T-cell (primary cell): ENCODE data around the gene PFKP. TPM values are rescaled to one million over a fixed set of nuclear protein-coding genes. Genes with fewer than 3 reads are reported as not detected.

ENCODE experiments used
- ATAC-seq, 4 experiments: fragments of 200-7000 bp in 3 of 4; fragments of 150-1000 bp in 1 of 4; cut with Tn5 transposase; replicated peaks in 1 of 4; 1 replicate in 3 of 4; 2 replicates in 1 of 4; pipeline ENCODE4 v1.10.0; 2021; ENCODE audit warnings: moderate library complexity in 3 of 4, mild to moderate bottlenecking in 2 of 4, moderate number of reproducible peaks in 1 of 4
- CTCF ChIA-PET, 2 donors: fragments of 300-600 bp; sonication (Branson Sonifier 250); formaldehyde crosslinking; loops; one replicate each; lab custom pipeline; 2022; ENCODE audit warnings: antibody characterized with exemption in 2 of 2; lab: Charles Lee
- POLR2A ChIA-PET, 2 donors: fragments of 300-600 bp; sonication (Branson Sonifier 250); formaldehyde crosslinking; loops; one replicate each; lab custom pipeline; 2022; ENCODE audit warnings: antibody characterized with exemption in 2 of 2; lab: Charles Lee
- DNase-seq, 35 experiments: peaks; one replicate each; pipeline versions ENCODE4 v3.0.0 to v3.0.0-alpha.2; 2013 to 2023
- H3K27ac ChIP-seq: one replicate; pipeline ENCODE4 v1.5.1; 2013; ENCODE audit warnings: low read length
- H3K27me3 ChIP-seq, 2 experiments: replicated peaks in 1 of 2; 1 replicate in 1 of 2; 2 replicates in 1 of 2; pipeline versions ENCODE4 v1.6.1 to v1.7.0; 2013; ENCODE audit warnings: low read length in 1 of 2, mixed read lengths in 1 of 2; ENCODE audit not compliant: control insufficient read depth in 2 of 2, insufficient read depth in 2 of 2; ENCODE audit errors: extremely low read depth in 1 of 2
- H3K36me3 ChIP-seq, 2 donors: 1 replicate in 1 of 2; 2 replicates in 1 of 2; pipeline versions ENCODE4 v1.6.1 to v1.7.0; 2013; ENCODE audit warnings: low read length in 1 of 2; ENCODE audit not compliant: control insufficient read depth in 2 of 2, insufficient read depth in 1 of 2; ENCODE audit errors: extremely low read depth in 1 of 2
- H3K4me1 ChIP-seq, 2 experiments: 1 replicate in 1 of 2; 2 replicates in 1 of 2; pipeline versions ENCODE4 v1.6.1 to v1.7.0; 2013; ENCODE audit warnings: low read length in 2 of 2, mixed read lengths in 1 of 2; ENCODE audit not compliant: insufficient read depth in 2 of 2, control insufficient read depth in 1 of 2; ENCODE audit errors: extremely low read depth in 1 of 2
- H3K4me3 ChIP-seq, 2 donors: 1 replicate in 1 of 2; 2 replicates in 1 of 2; pipeline versions ENCODE4 v1.5.1 to v1.7.0; 2013; ENCODE audit warnings: mild to moderate bottlenecking in 2 of 2, low read length in 1 of 2, moderate library complexity in 1 of 2; ENCODE audit not compliant: control insufficient read depth in 1 of 2; ENCODE audit errors: extremely low read depth in 1 of 2
- H3K9me3 ChIP-seq: 2 replicates; pipeline ENCODE4 v1.7.0; 2013
- H3K27ac Mint-ChIP-seq, 2 donors: one replicate each; pipeline ENCODE4 v1.8.0; 2020 to 2021; ENCODE audit warnings: mild to moderate bottlenecking in 2 of 2, mixed read lengths in 2 of 2
- H3K27me3 Mint-ChIP-seq, 2 donors: one replicate each; pipeline ENCODE4 v1.8.0; 2021 to 2022; ENCODE audit warnings: mixed read lengths in 2 of 2
- H3K36me3 Mint-ChIP-seq: one replicate; pipeline ENCODE4 v1.8.0; 2021; ENCODE audit warnings: mixed read lengths
- H3K4me1 Mint-ChIP-seq, 3 donors: one replicate each; pipeline ENCODE4 v1.8.0; 2020 to 2022; ENCODE audit warnings: mixed read lengths in 3 of 3, mild to moderate bottlenecking in 1 of 3
- H3K4me3 Mint-ChIP-seq, 3 donors: one replicate each; pipeline ENCODE4 v1.8.0; 2020 to 2022; ENCODE audit warnings: mild to moderate bottlenecking in 3 of 3, mixed read lengths in 3 of 3, moderate library complexity in 3 of 3
- H3K9me3 Mint-ChIP-seq, 3 donors: one replicate each; pipeline ENCODE4 v1.8.0; 2020 to 2022; ENCODE audit warnings: mixed read lengths in 3 of 3
- WGBS: methylation state at CpG from one replicate; pipeline ENCODE4 v1.1.5; 2013; ENCODE audit warnings: missing lambda C conversion rate; ENCODE audit not compliant: insufficient coverage; 5-methylcytosine and 5-hydroxymethylcytosine counted together
- total RNA-seq, 35 experiments: library from RNA in 6 of 35; stranded (reverse) in 6 of 35; fragments of 120-200 nt in 1 of 35; gene quantifications; one replicate each; pipeline versions ENCODE4 v1.2.1 to v1.2.4 and lab custom pipeline; 2013 to 2026

PFKP gene
- total RNA-seq, 5 donors from 2014 or later (not counting 1 experiment from before 2014, with no cell fraction given), result 60.7 to 84.3 (median 70.2) TPM

DNA sequence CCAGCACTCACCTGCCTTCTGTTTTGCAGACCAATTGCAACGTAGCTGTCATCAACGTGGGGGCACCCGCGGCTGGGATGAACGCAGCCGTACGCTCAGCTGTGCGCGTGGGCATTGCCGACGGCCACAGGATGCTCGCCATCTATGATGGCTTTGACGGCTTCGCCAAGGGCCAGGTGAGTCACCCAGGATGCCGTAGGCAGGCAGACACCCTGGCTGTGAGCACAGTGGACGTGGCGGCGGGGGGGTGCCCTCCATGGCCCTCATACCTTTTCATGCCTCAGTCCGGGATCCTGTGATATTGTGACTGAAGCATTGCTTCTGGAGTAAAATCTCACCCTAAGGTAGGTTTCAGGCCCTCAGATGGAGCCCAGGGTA is 46.0 kb downstream of the PFKP start:
- WGBS, result 83% methylated on average over 14 of the region's 19 CpGs
- POLR2A ChIA-PET, result no interaction called here
- Mint-ChIP-seq H3K27ac (no peak overlapping the region), H3K36me3 (peaks cover 82% of the 10 kb centered on the region), H3K27me3 (no peaks in the 10 kb centered on the region), H3K4me3 (no peak overlapping the region), H3K4me1 (no peaks in the 10 kb centered on the region), H3K9me3 (no peaks in the 10 kb centered on the region)
- no peaks in the 10 kb centered on the region for H3K9me3 ChIP-seq
- H3K36me3 ChIP-seq, result peaks cover 18 to 84% of the 10 kb centered on the region in 2 donors
- H3K4me3 ChIP-seq, result no peak overlapping the region
- CTCF ChIA-PET, result no interaction called here
- H3K4me1 ChIP-seq, result no peaks in the 10 kb centered on the region
- DNase-seq (no peak), ATAC-seq (no peak)
- no peaks in the 10 kb centered on the region for H3K27me3 ChIP-seq
- H3K27ac ChIP-seq, result no peak overlapping the region

DNA sequence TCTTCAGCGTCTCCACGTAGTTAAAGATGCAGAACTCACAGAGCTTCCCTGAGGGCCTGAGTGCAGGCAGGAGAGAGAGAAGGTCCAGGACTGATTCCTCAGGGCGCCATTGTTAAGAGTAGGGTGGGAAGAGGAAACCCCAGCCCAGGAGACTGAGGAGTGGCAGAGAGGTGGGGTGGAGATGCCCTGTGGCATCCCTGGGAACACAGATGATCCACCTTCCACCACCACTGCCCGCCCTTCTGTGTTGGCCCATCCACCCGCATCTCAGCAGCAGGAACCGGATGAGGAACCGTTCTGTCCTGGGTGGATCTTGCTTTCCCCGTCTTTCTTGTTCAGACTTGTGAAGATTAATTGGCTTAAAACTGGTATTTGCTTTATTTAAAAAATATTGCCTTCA is 48.3 kb downstream of the PFKP start:
- Histone ChIP-seq H3K9me3 (no peaks in the 10 kb centered on the region), H3K4me3 (no peak overlapping the region), H3K27ac (no peak overlapping the region), H3K27me3 (no peaks in the 10 kb centered on the region), H3K36me3 (peaks cover 24 to 82% of the 10 kb centered on the region in 2 donors), H3K4me1 (no peaks in the 10 kb centered on the region)
- Mint-ChIP-seq H3K27me3 (no peaks in the 10 kb centered on the region), H3K36me3 (peaks cover 73% of the 10 kb centered on the region), H3K4me3 (no peak overlapping the region), H3K27ac (no peak overlapping the region), H3K9me3 (no peaks in the 10 kb centered on the region), H3K4me1 (no peaks in the 10 kb centered on the region)
- ATAC-seq, result no peak
- ChIA-PET POLR2A (no interaction called here), CTCF (no interaction called here)
- no peak for DNase-seq
- WGBS, result 100% methylated on average over 3 of the region's 8 CpGs

DNA sequence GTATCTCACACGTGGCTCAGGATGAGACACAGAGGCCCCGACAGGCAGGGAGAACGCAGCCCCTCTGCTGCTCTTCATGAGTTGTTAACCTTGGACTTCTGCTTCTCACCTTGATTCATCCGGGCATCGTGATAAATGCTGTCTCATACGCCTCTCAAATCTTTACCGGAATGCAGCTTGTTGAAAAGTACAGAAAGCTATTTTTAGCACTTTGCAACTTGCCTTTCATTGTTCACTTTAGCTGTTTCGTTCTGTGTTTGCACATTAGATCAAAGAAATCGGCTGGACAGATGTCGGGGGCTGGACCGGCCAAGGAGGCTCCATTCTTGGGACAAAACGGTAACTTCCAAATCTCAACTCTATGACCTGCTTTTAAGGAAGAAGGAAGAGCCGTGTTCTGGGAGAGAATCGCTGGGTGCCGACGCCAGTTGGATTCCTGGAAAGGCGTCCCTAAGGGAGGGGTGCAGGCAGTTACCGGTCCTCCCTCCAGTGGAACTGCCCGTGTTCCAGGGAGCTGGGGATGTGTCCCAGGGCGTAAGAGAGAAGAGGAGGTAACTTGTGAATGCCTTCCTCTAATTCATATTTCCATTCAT is 49.3 kb downstream of the PFKP start:
- H3K4me3 Mint-ChIP-seq, result no peak overlapping the region
- CTCF ChIA-PET, result no interaction called here
- H3K36me3 Mint-ChIP-seq, result peaks cover 69% of the 10 kb centered on the region
- Histone ChIP-seq H3K27ac (no peak overlapping the region), H3K27me3 (no peaks in the 10 kb centered on the region), H3K4me3 (no peak overlapping the region), H3K36me3 (peaks cover 23 to 76% of the 10 kb centered on the region in 2 donors), H3K4me1 (no peaks in the 10 kb centered on the region), H3K9me3 (no peaks in the 10 kb centered on the region)
- no peak overlapping the region for H3K27ac Mint-ChIP-seq
- POLR2A ChIA-PET, result no interaction called here
- no peaks in the 10 kb centered on the region for H3K27me3 Mint-ChIP-seq
- H3K4me1 Mint-ChIP-seq, result no peaks in the 10 kb centered on the region
- 91% methylated on average over 10 of the region's 20 CpGs for WGBS
- no peak for DNase-seq
- H3K9me3 Mint-ChIP-seq, result no peaks in the 10 kb centered on the region
- ATAC-seq, result no peak

DNA sequence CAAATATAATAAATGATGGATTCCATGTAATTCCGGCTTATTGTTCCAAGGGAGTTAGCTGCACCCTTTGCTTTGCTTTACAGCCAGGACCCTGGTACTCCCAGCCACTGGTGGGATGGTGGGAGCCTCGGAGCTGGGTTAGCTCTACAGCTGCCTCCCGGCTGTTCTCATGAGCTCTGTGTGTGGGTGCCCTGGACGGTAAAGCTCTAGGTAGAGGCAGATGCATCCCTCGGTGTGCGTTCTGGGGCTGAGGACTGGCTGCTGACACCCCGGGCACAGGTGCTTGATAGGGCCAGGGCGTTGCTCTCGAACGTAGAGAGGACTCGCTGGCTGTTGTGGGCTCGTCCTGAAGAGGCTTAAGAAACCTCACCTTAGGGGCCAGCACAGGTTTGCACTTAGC is 50.1 kb downstream of the PFKP start:
- no peak overlapping the region for H3K4me3 Mint-ChIP-seq
- no peaks in the 10 kb centered on the region for H3K4me1 Mint-ChIP-seq
- peaks cover 21 to 75% of the 10 kb centered on the region in 2 donors for H3K36me3 ChIP-seq
- H3K27me3 Mint-ChIP-seq, result no peaks in the 10 kb centered on the region
- POLR2A ChIA-PET, result no interaction called here
- CTCF ChIA-PET, result no interaction called here
- no peaks in the 10 kb centered on the region for H3K9me3 Mint-ChIP-seq
- 97% methylated on average over 11 of the region's 12 CpGs for WGBS
- H3K9me3 ChIP-seq, result no peaks in the 10 kb centered on the region
- H3K27ac Mint-ChIP-seq, result no peak overlapping the region
- peaks cover 70% of the 10 kb centered on the region for H3K36me3 Mint-ChIP-seq
- H3K4me3 ChIP-seq, result no peak overlapping the region
- H3K27me3 ChIP-seq, result no peaks in the 10 kb centered on the region
- ATAC-seq, result no peak
- no peak for DNase-seq
- H3K4me1 ChIP-seq, result no peaks in the 10 kb centered on the region
- no peak overlapping the region for H3K27ac ChIP-seq

DNA sequence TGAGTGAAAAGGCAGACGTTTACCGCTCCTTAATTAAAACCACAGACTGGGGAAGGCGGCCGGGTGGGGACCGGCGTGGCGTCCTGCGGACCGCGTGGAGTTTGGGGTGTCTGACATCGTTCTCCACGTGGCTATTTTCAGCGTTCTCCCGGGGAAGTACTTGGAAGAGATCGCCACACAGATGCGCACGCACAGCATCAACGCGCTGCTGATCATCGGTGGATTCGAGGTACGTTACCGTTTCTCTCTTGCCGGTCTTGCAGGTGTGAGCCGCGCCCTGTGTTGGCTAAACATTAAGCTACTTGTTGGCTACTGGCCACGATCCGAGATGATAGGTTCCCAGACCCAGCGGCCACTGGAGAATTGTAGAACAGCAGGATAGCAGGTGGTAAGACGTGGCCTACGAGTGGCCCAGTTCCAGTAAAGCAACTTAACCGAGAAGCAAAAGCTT is 51.3 kb downstream of the PFKP start:
- Mint-ChIP-seq H3K9me3 (no peaks in the 10 kb centered on the region), H3K4me3 (no peak overlapping the region), H3K27ac (no peak overlapping the region), H3K4me1 (no peaks in the 10 kb centered on the region), H3K36me3 (peaks cover 66% of the 10 kb centered on the region), H3K27me3 (no peaks in the 10 kb centered on the region)
- WGBS, result 97% methylated on average over 28 of the region's 32 CpGs
- ATAC-seq, result no peak
- ChIA-PET CTCF (no interaction called here), POLR2A (no interaction called here)
- Histone ChIP-seq H3K4me1 (no peaks in the 10 kb centered on the region), H3K9me3 (no peaks in the 10 kb centered on the region), H3K36me3 (peaks cover 14 to 74% of the 10 kb centered on the region in 2 donors), H3K27ac (no peak overlapping the region), H3K27me3 (no peaks in the 10 kb centered on the region), H3K4me3 (no peak overlapping the region)
- no peak for DNase-seq

DNA sequence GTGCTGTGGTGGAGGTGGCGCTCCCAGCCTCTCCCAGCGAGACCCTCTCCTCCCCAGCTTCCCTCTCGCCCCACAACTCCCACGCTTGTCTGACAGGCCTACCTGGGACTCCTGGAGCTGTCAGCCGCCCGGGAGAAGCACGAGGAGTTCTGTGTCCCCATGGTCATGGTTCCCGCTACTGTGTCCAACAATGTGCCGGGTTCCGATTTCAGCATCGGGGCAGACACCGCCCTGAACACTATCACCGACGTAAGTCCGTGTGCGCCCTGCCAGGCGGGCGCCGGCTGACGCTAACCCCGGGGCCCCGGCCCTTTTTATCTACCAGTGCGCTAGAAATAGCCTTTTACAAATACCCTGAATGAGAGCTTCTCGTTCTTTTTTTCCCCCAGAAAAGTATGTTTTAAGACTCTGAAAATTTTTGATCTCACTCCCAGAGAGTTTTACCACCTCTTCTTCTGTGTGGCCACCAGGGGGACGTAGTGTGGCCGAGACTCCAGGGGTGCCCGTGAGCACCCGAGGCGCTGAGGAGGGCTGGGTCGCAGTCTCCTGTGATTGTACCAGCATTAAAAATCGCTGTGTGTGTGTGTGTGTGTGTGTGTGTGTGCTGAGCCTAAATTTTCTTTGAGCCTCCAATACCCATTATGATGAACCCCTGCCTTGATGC is 52.6 kb downstream of the PFKP start:
- CTCF ChIA-PET, result interaction anchor here in 1 of 2 donors (0.6 kb wide), 1 partner anchor 9 kb away, joined by 5 read pairs; no protein-coding TSS in a partner anchor
- Histone ChIP-seq H3K36me3 (peaks cover 13 to 64% of the 10 kb centered on the region in 2 donors), H3K4me3 (no peak overlapping the region)

More for the DNA sequence above, 52.6 kb downstream of the PFKP start:
- Mint-ChIP-seq H3K27ac (no peak overlapping the region), H3K36me3 (peaks cover 62% of the 10 kb centered on the region), H3K4me3 (no peak overlapping the region), H3K4me1 (no peaks in the 10 kb centered on the region), H3K9me3 (no peaks in the 10 kb centered on the region), H3K27me3 (no peaks in the 10 kb centered on the region)
- no peaks in the 10 kb centered on the region for H3K27me3 ChIP-seq
- ATAC-seq, result peak in 1 of 4 experiments; percentile 40
- peak in 1 of 35 experiments; percentile 13 for DNase-seq
- no peak overlapping the region for H3K27ac ChIP-seq
- POLR2A ChIA-PET, result no interaction called here
- no peaks in the 10 kb centered on the region for H3K9me3 ChIP-seq
- WGBS, result 98% methylated on average over 21 of the region's 31 CpGs
- H3K4me1 ChIP-seq, result no peaks in the 10 kb centered on the region
